ENCODE data around the gene FADS3.

Gene FADS3

GRCh38 chr11:61855939-61856680 lies 35.2 kb downstream of the FADS3 start:
- DNase-seq (ENCODE audit: low read depth), result no peak

DNA sequence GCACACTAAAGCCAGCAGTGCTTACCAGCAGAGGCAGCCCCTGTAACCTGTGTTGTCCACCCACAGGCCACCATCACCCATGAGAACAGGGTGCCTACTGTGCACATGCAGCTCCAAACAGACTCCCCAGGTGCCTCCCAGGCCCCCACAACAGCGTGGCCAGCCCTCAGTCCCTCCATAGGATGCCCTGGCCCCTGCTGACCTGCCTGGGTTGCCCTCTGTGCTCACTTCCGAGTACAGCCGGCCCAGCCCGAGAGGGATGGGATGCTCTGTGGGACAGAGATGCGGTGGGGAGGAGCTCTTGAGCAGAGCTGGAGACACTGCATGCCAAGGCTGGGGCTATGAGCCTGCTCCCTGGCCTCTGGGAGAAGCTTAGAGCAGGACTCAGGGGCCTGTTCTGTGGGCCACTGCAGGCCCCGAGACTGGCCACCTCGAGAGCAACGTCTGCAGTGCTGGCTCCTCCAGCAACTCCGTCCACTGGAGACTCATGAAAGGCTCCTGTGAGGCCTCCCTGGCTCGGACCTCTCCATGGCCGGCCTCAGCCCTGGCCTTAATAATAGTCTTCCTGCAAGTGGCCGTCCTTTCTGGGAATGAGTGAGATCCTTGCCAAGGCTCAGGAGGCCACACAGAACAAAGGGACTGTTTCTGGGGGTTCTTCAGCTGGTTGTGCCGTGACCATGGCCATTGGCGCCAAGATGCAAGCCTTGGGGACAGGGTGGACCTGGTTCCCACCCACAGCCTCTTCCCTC lies 36.2 kb downstream of the FADS3 start:
- DNase-seq (ENCODE audit: low read depth), result no peak

DNA sequence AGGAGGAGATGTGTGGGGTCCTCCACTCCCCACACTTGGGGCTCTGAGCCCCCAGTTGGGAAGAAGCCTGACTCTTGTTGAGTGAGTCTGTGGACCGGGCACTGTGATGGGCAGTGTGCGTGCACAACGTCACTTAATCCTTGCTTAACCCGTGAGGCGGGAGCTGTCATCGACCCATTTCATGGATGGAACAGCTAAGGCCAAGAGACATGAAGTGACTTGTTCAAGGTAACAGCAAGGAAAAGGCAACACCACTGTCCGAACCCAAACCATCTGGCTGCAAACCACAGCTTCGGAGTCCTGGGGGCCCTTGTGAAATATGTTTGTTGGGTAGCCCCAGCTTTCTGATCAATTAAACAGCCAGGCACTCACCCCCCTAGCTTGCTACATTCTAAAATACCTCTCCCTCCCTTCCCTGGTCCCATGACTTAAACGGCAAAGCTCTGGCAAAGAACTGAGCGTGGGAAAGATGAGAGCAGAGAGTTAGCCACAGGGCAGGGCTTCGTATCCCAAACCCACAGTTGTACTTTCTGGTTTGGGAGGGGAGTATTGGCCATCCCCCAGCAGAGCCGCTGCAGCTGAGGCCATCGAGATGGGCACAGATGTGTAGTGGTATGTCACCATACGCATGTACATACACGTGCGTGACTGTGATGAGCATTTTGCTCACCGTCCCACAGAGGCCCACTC lies 37.0 kb downstream of the FADS3 start:
- no peak for DNase-seq (ENCODE audit: low read depth)

- no peak for DNase-seq (ENCODE audit: low read depth)
Measured at GRCh38 chr11:61853698-61854169, 37.6 kb downstream of the FADS3 start.

DNA sequence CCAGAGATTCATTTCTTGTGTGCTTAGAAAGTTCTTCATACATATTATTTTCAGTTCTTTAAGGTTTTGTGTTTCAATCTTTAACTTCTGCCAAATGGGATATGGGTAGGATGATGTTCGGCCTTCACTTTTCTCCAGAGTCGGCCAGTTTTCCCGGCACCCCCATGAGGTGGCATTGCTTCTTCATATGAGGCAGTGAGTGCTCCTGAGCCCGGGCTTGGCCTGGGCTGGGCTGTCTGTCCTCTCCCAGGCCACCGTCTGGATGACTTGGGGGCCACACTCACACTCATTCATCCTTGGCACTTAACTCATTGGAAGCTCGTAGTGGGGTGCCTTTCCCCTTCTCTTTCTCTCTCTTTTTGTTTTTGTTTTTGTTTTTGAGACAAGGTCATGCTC lies 39.4 kb downstream of the FADS3 start:
- no peak for DNase-seq (ENCODE audit: low read depth)

GRCh38 chr11:61851113-61851899 lies 40.0 kb downstream of the FADS3 start:
- DNase-seq (ENCODE audit: low read depth), result no peak

GRCh38 chr11:61850687-61851086 lies 40.7 kb downstream of the FADS3 start:
- DNase-seq (ENCODE audit: low read depth), result no peak

- DNase-seq (ENCODE audit: low read depth), result no peak
Measured at GRCh38 chr11:61848631-61849030, 42.7 kb downstream of the FADS3 start.

GRCh38 chr11:61847914-61848581 lies 43.3 kb downstream of the FADS3 start:
- no peak for DNase-seq (ENCODE audit: low read depth)

DNA sequence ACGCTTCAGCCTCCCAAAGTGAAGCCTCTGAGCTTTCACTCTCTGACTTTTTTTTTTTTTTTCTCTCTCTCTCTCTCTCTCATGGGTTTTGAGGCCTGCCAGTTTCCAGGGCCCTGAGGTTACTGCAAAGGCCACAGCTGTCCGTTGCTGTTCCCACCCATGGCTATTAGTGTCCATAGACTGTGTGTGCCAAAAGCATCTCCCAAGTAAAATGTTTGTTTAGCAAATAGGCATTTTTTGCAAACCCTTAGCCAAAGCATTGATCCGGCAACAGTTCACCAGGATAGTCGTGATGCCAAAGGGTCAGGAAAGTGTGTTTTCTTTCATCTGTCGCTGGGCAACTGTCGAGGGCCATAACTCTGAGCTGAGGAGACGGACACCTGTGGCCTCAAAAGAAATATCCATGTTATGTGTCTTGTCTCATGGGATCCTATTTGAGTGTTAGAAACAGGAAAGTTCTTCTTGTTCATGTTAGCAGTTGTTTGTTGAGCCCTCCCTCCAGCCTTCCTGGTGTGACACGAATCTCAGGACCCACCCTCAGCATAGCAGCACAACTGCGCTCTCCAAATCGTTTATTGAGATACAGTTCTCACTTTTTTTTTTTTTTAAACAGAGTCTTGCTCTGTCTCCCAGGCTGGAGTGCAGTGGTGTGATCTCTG lies 44.9 kb downstream of the FADS3 start:
- DNase-seq (ENCODE audit: low read depth), result no peak

DNA sequence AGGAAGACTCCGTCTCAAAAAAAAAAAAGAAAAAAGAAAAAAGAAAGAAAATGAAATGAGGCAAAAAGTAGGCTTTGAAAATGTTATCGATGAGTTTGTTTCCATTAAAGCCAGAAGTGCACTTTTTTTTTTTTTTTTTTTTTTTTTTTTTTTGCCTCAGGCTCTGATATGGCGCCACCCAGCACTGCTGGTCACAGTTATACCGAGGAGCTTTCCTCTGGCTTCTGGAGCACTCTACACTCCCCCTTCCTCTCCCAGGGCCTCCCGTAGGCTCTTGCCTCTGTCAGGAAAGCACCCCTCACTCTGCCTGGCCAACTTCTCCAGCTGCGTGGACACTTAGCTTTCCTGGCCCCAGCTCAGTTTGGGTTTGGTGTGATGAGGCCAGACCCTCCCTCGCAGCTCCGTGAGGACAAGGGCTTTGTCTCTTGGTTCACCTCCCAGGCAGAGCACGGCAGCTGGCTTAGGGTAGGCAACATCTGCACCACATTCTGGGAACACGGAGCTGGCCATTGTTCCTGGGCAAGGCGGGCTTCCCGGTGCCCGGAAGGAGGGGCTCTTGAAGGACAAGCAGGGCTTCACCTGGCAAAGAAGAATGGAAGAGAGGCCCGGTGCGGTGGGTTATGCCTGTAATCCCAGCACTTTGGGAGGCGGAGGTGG lies 46.3 kb downstream of the FADS3 start:
- no peak for DNase-seq (ENCODE audit: low read depth)

- DNase-seq (ENCODE audit: low read depth), result no peak
Measured at GRCh38 chr11:61842528-61842820, 48.9 kb downstream of the FADS3 start.

GRCh38 chr11:61841636-61842527 lies 49.5 kb downstream of the FADS3 start:
- no peak for DNase-seq (ENCODE audit: low read depth)

DNA sequence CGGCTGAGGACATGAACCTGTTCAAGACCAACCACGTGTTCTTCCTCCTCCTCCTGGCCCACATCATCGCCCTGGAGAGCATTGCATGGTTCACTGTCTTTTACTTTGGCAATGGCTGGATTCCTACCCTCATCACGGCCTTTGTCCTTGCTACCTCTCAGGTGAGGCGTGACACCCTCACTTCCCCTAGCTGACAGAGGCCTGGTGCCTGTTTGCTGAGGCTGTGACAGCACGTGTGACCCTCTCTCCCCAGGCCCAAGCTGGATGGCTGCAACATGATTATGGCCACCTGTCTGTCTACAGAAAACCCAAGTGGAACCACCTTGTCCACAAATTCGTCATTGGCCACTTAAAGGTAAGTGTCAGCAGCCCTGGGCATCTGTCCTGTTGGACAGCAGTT lies 51.0 kb downstream of the FADS3 start:
- DNase-seq (ENCODE audit: low read depth), result no peak

DNA sequence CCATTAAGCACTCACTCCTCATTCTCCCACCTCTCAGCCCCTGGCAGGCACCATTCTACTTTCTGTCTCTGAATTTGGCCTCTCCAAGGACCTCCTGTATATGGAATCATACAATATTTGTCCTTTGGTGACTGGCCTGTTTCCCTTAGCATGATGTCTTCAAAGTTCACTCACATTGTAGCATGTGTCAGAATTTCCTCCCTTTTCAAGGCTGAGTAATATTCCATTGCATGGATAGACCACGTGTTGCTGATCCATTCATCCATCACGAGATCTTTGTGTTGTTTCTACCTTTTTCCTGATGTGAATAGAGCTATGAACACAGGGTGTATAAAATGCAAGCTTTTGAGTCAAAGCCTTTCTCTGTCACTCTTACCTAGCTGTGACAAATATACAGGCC lies 51.6 kb downstream of the FADS3 start:
- DNase-seq (ENCODE audit: low read depth), result no peak

GRCh38 chr11:61838921-61839320 lies 52.4 kb downstream of the FADS3 start:
- DNase-seq (ENCODE audit: low read depth), result no peak

GRCh38 chr11:61838501-61838900 lies 52.8 kb downstream of the FADS3 start:
- no peak for DNase-seq (ENCODE audit: low read depth)

DNA sequence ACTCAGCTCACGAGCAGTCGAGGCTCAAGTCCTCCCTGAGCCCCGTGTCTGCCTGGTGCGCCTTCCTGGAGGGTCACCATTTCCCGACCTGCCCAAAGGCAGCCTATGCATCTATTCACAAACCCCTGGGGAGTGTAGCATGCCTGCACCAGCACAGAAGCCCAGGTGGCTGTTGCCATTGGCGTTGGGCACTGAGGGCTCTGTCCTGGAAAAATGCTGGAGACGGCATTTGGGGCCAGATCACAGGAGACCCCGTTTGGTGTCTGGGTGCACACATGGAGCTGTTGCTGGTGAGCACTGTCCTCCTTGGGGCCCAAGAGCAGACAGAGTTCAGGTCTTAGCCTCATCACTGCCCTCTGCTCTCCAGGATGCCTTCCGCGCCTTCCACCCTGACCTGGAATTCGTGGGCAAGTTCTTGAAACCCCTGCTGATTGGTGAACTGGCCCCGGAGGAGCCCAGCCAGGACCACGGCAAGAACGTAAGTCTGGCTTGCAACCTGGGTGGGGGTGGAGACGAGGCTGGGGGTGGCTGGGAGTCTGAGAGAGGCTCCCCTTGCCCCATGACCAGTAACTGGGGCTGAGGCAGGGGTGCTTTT lies 53.8 kb downstream of the FADS3 start:
- DNase-seq (ENCODE audit: low read depth), result no peak

DNA sequence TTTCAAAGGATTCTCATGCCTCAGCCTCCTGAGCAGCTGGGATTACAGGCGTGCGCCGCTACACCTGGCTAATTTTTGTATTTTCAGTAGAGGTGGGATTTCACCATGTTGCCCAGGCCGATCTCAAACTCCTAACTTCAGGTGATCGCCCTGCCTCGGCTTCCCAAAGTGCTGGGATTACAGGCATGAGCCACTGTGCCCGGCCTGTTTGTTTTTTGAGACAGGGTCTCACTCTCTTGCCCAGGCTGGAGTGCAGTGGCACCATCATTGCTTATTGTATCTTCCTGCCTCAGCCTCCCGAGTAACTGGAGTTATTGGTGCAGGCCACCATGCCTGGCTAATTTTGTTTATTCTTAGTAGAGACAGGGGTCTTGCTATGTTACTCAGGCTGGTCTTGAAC lies 55.2 kb downstream of the FADS3 start:
- DNase-seq (ENCODE audit: low read depth), result no peak

All from EH (cell line).